GM13977 (cell line): ENCODE results near the gene USP25.

Experiments used
- DNase-seq: peaks from one replicate; pipeline ENCODE4 v3.0.0; 2012; ENCODE audit warnings: low spot score
- in situ Hi-C: fragments of 300-500 bp; cut with MboI; formaldehyde crosslinking; loops from one replicate; pipeline ENCODE4 v1.12.0; 2022; ENCODE audit warnings: low sequenced_read_pairs, low pct_unique_long_range_greater_than_20kb, mixed read lengths, inconsistent platforms; ENCODE audit not compliant: unreplicated experiment
- TF ChIP-seq, protein P1 (sequence below): IDR thresholded peaks from 2 replicates; pipeline ENCODE4 v1.5.1; 2012; ENCODE audit warnings: mild to moderate bottlenecking, control low read depth; ENCODE audit not compliant: insufficient read depth; ENCODE audit errors: extremely low read depth, missing control alignments

USP25 gene

DNA sequence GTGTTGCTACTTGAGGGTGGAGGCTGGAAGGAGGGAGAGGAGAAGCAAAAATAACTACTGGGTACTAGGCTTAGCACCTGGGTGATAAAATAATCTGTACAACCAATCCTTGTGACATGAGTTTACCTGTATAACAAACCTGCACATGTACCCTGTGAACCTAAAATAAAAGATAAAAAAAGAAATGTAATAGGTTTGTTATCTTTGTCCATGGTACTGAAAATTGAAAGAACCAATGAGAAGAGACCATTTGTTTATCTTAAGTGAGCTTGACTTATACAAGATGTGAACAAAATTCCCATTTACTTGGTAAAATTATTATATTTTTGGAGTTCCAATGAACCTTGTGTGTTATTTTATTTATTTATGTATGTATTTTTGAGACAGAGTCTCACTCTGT lies 11.1 kb upstream of the USP25 start:
- DNase-seq, result no peak
- TF ChIP-seq, protein P1, sequence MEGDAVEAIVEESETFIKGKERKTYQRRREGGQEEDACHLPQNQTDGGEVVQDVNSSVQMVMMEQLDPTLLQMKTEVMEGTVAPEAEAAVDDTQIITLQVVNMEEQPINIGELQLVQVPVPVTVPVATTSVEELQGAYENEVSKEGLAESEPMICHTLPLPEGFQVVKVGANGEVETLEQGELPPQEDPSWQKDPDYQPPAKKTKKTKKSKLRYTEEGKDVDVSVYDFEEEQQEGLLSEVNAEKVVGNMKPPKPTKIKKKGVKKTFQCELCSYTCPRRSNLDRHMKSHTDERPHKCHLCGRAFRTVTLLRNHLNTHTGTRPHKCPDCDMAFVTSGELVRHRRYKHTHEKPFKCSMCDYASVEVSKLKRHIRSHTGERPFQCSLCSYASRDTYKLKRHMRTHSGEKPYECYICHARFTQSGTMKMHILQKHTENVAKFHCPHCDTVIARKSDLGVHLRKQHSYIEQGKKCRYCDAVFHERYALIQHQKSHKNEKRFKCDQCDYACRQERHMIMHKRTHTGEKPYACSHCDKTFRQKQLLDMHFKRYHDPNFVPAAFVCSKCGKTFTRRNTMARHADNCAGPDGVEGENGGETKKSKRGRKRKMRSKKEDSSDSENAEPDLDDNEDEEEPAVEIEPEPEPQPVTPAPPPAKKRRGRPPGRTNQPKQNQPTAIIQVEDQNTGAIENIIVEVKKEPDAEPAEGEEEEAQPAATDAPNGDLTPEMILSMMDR, result no peak
- in situ Hi-C loops, result no loop called here

DNA sequence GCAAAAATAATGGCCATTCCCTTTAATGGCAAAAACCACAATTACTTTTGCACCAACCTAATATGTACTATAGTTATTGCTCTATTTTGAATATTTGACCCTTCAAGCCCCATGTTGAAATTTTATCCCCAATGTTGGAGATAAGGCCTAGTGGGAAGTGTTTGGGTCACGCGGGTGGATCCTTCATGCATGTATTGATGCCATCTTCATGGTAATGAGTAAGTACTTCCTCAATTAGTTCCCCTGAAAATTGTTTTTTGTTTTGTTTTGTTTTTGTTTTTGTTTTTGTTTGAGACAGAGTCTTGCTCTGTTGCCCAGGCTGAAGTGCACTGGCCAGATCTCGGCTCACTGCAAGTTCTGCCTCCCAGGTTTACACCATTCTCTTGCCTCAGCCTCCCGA lies 9.8 kb upstream of the USP25 start:
- TF ChIP-seq, protein P1, result no peak
- in situ Hi-C loops, result no loop called here
- DNase-seq, result no peak

DNA sequence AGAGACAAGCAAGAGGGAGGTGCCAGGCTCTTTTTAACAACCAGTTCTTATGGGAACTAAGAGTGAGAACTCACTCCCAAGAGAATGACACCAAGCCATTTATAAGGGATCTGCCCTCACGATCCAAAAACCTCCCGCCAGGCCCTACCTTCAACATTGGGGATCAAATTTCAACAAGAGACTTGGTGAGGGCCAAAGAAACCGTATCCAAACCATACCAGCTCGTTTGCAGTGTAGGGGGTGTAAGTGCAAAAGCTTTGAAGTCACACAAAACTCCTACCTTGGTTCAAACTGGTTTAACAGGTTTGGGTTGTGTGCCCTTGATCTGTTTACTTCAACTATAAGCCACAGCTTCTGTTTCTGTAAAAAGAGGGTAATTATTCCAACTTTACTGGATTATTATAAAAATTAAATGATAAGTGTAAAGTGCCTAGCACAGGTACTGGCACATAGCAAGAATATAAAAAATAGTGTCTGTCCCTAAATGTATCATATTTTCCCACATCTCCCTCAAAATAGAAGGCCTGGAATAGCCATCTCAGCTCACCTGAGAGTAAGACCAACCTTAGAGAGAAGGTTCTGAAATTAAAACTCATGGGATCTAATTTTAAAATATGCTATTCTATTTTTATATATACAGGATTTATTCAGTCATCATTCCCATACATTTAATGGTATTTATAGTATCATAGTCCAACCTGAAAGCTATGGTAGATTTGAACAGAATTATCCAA lies 7.0 kb upstream of the USP25 start:
- in situ Hi-C loops, result no loop called here
- no peak for DNase-seq
- TF ChIP-seq, protein P1, result no peak

DNA sequence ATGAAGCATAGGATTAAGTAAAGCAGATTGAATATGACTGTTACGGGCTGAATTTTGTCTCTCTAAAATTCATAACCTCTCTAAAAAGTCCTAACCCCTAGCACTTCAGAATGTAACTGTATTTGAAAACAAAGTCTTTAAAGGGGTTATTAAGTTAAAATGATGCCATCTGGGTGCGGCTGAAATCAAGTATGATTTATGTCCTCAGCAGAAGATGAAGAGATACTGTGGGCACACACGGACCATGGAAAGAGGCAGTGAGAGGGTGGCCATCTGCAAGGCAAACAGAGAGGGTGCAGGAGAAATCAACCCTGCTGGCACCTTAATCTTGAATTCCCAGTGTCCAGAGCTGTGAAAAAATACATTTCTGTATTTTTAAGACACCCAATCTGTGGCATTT lies 3.8 kb upstream of the USP25 start:
- DNase-seq, result no peak
- TF ChIP-seq, protein P1, result no peak
- in situ Hi-C loops, result no loop called here

DNA sequence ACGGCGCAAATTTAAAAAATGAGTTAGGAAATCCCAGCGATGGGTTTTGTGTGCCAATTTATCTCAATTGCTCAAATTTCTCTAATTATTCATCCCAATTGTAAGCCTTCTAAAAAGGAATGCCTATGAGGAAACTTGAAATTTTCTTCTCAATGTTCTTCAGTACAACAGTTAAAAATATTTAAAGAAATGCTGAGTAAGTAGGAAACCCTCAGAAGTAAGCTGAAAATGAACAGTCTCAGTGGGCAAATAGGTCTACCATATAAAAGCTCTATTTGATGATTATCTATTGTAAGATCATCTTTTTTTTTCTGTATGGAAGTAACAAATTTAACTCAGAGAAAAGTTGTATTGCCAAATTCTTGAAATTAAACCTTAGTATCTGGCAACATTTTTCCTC lies 1.7 kb upstream of the USP25 start:
- TF ChIP-seq, protein P1, result no peak
- in situ Hi-C loops, result no loop called here
- DNase-seq, result no peak

DNA sequence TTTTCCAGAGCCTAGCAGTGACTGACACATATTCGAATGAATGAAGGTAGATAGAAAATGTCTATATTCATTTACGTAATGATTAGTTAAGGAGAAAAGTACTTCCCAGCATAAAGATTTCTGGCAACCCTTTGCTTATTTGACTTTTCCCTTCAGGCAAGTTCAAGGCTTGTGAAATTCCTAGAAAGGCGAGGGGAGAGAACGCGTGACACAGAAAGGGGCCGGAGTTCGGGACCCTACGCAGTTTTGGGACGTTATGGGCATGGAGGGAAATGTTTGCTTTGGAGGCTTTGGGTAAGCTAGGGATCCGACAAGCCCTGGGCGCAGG lies 472 bp upstream of the USP25 start:
- no peak for DNase-seq
- in situ Hi-C loops, result no loop called here
- TF ChIP-seq, protein P1, result no peak
